Right atrium auricular region (tissue), 2 donors: ENCODE measurements around the gene DTX1. TPM values are rescaled to one million over a fixed set of nuclear protein-coding genes. Genes with fewer than 3 reads are reported as not detected.
A peak's percentile ranks its signal among the peaks of the same experiment; 100 is the strongest.

Experiments
- DNase-seq: peaks from one replicate; pipeline ENCODE4 v3.0.0-alpha.2; 2019; ENCODE audit warnings: low spot score
- H3K27ac ChIP-seq, 2 donors: fragments of 200-600 bp; sonication (generic); 1 replicate in 1 of 2; 2 replicates in 1 of 2; pipeline ENCODE4 v1.5.1; 2016 to 2019
- H3K27me3 ChIP-seq, 2 donors: fragments of 200-600 bp; sonication (generic); one replicate each; pipeline versions ENCODE4 v1.5.1 to v1.6.0; 2017 to 2019
- H3K36me3 ChIP-seq: fragments of 200-600 bp; sonication (generic); one replicate; pipeline ENCODE4 v1.5.1; 2016
- H3K4me1 ChIP-seq, 2 donors: fragments of 200-600 bp; sonication (generic); one replicate each; pipeline versions ENCODE4 v1.5.1 to v1.6.0; 2017 to 2019
- H3K4me3 ChIP-seq, 2 donors: fragments of 200-600 bp; sonication (generic); 1 replicate in 1 of 2; 2 replicates in 1 of 2; pipeline ENCODE4 v1.5.1; 2017 to 2019; ENCODE audit warnings: mild to moderate bottlenecking in 1 of 2, moderate library complexity in 1 of 2
- H3K9me3 ChIP-seq, 2 donors: fragments of 200-600 bp; sonication (generic); one replicate each; pipeline ENCODE4 v1.5.1; 2019
- total RNA-seq, 2 donors: library from RNA; depleted of rRNA; stranded (reverse); fragments of >200 nt; gene quantifications; one replicate each; pipeline ENCODE4 v1.1.0, GENCODE V29; 2016
- TF ChIP-seq, protein P1 (sequence below), 2 donors: fragments of 200-600 bp; sonication (generic); IDR thresholded peaks; one replicate each; pipeline ENCODE4 v1.5.1; 2019; ENCODE audit warnings: antibody characterized with exemption in 2 of 2

DTX1 gene
- total RNA-seq, 2 donors from 2014 or later: 1.2 to 4.0 TPM

DNA sequence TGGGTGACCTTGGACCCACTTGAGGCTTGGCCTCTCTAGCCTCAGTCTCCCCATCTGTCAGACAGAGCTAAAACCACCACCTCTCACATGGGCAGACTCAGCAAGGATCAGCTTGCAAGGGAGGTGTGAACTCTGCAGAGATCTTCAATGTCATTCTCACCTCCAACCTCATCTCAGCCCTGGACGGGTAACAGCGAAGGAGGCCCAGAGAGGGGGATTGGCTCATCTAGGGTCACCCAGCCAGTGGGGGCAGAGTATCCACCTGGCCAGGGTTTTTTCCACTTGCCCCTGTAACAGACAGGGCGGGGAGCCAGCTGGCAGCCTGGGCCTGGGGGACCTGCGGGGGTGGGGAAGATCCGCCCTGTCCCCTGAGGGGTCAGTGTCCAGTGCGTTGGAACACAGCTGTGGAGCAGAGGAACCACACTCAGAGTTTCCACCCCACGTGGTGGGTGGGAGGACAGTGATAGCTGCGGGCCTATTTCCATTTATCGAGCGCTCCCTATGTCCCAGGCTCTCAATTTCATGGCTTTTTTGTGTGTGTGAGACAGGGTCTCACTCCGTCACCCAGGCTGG is 27.4 kb downstream of the DTX1 start:
- DNase-seq: peak; percentile 70
- Histone ChIP-seq H3K4me1 (no peaks in the 10 kb centered on the region), H3K36me3 (no peaks in the 10 kb centered on the region), H3K27ac (no peak overlapping the region), H3K4me3 (no peak overlapping the region), H3K27me3 (no peaks in the 10 kb centered on the region), H3K9me3 (no peaks in the 10 kb centered on the region)
- TF ChIP-seq, protein P1, sequence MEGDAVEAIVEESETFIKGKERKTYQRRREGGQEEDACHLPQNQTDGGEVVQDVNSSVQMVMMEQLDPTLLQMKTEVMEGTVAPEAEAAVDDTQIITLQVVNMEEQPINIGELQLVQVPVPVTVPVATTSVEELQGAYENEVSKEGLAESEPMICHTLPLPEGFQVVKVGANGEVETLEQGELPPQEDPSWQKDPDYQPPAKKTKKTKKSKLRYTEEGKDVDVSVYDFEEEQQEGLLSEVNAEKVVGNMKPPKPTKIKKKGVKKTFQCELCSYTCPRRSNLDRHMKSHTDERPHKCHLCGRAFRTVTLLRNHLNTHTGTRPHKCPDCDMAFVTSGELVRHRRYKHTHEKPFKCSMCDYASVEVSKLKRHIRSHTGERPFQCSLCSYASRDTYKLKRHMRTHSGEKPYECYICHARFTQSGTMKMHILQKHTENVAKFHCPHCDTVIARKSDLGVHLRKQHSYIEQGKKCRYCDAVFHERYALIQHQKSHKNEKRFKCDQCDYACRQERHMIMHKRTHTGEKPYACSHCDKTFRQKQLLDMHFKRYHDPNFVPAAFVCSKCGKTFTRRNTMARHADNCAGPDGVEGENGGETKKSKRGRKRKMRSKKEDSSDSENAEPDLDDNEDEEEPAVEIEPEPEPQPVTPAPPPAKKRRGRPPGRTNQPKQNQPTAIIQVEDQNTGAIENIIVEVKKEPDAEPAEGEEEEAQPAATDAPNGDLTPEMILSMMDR (IDR thresholded peaks at IDR 0.05): no peak

DNA sequence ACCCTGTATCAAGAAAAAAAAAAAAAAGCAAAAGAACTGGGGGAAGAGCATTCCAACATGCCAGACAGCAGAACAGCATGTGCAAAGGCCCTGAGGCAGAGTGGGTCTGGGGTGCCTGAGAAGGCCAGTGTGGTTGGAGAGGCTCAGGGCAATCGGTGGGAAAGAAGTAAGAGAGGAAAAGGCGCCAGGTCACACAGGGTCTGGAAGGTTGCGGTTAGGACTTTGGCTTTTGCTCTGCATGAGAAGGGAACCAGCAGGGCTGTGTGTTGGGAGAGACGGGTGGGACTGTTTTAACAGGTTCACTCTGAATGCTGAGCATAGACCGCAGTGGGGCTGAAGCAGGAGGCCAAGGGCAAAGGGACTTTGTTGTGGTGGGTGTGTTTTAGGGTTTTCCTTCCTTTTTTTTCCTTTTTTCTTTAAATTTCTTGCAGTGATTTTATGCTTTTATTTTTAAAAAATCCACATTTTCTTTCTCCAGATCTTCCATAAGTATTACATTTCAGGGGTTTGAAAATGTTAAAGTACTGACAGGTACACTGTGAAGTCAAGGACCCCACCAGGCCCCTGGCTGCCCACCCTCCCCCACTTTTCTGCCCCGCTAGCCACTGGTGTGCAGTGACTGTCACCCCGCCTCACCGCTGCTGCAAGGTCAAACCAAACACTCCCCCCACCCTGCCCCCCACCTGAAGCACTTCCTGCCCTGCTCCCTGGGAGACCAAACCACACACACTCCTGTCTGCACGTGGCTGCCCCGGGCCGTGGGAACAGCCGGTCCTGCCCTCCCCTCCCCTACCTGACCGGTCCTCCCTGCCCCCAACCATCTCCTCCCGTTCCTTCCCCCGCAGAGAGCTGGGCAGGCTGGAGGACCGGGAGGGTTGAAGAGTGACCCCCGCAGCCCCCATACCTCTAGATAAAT is 30.0 kb downstream of the DTX1 start:
- H3K4me3 ChIP-seq: no peak overlapping the region
- no peaks in the 10 kb centered on the region for H3K9me3 ChIP-seq
- H3K27me3 ChIP-seq: no peaks in the 10 kb centered on the region
- no peaks in the 10 kb centered on the region for H3K4me1 ChIP-seq
- no peaks in the 10 kb centered on the region for H3K36me3 ChIP-seq
- TF ChIP-seq, protein P1 (IDR thresholded peaks at IDR 0.05): no peak
- no peak for DNase-seq
- H3K27ac ChIP-seq: no peak overlapping the region

DNA sequence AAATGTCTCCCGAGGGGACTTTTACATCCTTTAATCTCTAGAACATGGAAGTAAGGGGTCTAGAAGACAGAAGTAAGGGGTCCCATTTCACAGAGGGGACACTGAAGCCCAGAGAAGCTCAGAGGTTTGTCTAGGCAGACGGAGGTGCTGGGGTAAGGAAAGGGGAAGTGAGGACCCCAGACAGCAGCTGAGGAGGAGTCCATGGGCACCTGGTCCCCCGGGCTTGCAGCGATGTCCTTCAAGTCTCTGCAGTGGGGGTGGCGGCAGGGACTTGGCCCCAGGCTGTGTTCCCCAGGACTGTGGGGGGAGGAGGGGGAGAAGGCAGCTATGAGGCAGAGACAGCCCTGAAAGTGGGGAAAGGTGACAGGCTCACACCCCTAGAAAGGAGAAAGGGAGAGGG is 30.7 kb downstream of the DTX1 start:
- TF ChIP-seq, protein P1 (IDR thresholded peaks at IDR 0.05): no peak
- H3K4me1 ChIP-seq: no peaks in the 10 kb centered on the region
- H3K36me3 ChIP-seq: no peaks in the 10 kb centered on the region
- no peak overlapping the region for H3K27ac ChIP-seq
- H3K27me3 ChIP-seq: no peaks in the 10 kb centered on the region
- no peak for DNase-seq
- no peak overlapping the region for H3K4me3 ChIP-seq
- H3K9me3 ChIP-seq: no peaks in the 10 kb centered on the region

DNA sequence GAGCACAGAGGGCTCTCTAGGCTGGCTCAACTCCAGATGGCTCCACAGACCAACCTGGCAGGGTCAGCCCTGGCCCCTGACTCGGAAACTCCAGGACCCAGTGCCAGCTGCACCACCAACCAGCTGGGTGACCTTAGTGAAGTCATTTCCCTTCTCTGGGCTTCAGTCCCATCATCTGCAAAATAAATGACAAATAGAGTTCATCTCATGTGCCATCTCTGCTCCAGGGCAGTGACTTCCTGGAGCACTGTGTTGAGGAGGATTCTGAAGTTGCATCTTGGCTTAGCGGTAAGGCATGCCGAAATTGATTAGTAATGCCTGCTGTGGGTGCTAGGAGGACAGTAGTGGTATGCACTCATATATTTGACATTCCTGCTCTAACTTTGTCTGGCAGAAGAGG is 31.5 kb downstream of the DTX1 start:
- DNase-seq: no peak
- H3K36me3 ChIP-seq: no peaks in the 10 kb centered on the region
- H3K4me1 ChIP-seq: peaks cover 0 to 4% of the 10 kb centered on the region in 2 donors
- no peak overlapping the region for H3K27ac ChIP-seq
- H3K4me3 ChIP-seq: no peak overlapping the region
- H3K9me3 ChIP-seq: no peaks in the 10 kb centered on the region
- TF ChIP-seq, protein P1 (IDR thresholded peaks at IDR 0.05): no peak
- no peaks in the 10 kb centered on the region for H3K27me3 ChIP-seq

DNA sequence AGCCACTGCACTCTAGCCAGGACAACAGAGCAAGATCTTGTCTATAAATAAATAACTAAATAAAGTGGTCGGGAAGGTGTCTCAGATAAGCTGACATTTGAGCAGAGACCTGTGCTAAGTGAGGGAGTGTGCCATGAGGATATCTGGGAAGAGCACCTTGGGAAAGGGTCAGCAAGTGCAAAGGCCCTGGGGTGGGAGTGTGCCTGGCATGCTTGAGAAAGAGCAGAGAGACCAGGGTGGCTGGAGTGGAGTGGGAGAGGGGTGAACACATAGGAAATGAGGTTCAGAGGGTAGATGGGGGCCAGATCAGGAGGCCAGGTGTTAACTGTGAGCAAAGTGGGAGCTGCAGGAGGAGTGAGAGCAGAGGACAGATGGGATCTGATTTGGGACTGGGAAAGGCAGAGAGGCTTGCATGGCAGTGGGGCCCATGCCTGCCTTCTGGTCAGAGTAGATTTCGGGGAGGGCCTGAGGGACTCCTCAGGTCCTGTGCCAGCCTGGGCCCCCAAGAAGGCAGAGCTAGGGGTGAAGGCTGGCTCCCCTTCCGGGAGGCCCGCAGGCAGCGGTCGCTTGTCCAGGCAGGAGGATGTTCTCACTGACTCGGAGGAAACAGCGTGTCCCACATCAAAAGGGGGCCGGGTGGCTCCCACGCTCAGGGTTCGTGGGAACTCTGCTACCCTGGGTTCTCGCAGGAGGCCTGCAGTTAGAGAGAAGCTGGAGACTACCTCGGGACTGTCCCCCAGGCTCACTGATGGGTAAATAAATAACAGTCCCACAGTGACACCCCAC is 32.6 kb downstream of the DTX1 start:
- no peaks in the 10 kb centered on the region for H3K27me3 ChIP-seq
- H3K27ac ChIP-seq: no peak overlapping the region
- H3K36me3 ChIP-seq: no peaks in the 10 kb centered on the region
- no peak overlapping the region for H3K4me3 ChIP-seq
- H3K9me3 ChIP-seq: no peaks in the 10 kb centered on the region
- TF ChIP-seq, protein P1 (IDR thresholded peaks at IDR 0.05): no peak
- DNase-seq: no peak
- peaks cover 0 to 8% of the 10 kb centered on the region in 2 donors for H3K4me1 ChIP-seq
